LNCAP (cell line): Measurements from ENCODE around the gene TMEM203.

Experiments used
- TF ChIP-seq, protein P1 (sequence below): fragments of 450-650 bp; IDR thresholded peaks from 2 replicates; pipeline ENCODE4 v1.5.1; 2017; ENCODE audit warnings: mild to moderate bottlenecking

The TMEM203 gene

DNA sequence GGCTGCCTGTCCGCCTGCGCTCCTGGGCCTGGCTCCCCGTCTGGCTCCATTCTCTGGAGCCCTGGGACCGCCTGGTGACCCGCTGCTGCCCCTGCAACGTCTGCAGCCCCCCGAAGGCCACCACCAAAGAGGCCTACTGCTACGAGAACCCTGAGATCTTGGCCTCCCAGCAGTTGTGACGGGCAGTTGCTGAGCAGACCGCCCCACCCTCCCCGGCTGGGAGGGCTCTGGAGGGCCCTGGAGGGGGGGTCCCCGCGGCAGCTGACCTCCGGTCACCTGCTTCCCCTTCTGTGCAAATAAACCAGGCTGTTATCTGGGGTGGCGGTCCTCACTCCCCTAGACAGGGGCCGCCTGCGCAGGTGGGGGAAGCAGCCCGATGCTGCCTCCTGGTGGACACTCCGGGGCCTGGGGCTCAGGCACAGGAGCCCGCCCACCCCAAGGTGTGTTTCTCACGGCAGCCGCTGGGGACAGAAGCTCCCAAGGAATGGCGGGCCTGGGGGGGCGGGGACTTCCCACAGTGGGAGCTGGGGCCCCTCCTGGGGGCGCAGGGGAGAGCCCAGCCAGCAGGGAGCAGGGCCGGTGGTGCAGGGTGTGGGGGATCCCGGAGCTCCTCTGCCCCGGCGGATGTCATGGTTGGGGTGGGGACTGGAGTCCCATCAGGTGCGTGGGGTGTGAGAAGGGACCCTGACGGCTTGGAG lies 30.9 kb upstream of the TMEM203 start:
- TF ChIP-seq, protein P1, sequence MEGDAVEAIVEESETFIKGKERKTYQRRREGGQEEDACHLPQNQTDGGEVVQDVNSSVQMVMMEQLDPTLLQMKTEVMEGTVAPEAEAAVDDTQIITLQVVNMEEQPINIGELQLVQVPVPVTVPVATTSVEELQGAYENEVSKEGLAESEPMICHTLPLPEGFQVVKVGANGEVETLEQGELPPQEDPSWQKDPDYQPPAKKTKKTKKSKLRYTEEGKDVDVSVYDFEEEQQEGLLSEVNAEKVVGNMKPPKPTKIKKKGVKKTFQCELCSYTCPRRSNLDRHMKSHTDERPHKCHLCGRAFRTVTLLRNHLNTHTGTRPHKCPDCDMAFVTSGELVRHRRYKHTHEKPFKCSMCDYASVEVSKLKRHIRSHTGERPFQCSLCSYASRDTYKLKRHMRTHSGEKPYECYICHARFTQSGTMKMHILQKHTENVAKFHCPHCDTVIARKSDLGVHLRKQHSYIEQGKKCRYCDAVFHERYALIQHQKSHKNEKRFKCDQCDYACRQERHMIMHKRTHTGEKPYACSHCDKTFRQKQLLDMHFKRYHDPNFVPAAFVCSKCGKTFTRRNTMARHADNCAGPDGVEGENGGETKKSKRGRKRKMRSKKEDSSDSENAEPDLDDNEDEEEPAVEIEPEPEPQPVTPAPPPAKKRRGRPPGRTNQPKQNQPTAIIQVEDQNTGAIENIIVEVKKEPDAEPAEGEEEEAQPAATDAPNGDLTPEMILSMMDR: peak; percentile 99

DNA sequence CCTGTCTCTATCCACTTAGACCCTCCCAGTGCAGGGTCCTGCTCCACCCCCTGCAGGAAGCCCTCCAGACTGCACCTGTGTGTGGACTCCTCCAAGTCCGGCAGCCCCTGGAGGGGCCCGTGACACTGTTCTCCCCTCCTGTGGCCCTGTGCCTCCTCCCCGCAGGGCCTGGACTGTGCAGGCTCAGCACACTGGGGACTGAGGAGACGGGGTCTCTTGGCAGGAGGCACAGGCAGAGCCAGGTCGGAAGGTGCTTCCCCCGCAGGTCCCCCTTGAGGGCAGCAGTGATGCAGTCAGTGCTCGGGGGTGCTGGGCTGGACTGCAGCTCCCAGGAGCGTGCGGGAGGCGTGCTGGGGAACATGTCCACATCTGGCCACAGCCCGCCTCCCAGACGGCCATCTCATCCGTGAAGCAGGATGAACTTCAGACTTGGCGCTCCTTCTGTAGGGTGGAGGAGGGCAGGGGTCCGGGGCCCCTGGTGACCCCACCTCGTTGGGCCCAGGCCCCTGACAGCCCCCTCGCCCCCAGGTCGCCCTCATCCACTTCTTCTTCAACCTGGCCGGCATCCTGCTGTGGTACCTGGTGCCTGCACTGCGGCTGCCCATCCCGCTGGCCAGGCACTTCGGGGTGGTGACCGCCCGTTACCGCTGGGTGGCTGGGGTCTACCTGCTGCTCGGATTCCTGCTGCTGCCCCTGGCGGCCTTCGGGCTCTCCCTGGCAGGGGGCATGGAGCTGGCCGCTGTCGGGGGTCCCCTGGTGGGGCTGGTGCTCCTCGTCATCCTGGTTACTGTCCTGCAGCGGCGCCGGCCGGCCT lies 30.2 kb upstream of the TMEM203 start:
- TF ChIP-seq, protein P1: no peak

DNA sequence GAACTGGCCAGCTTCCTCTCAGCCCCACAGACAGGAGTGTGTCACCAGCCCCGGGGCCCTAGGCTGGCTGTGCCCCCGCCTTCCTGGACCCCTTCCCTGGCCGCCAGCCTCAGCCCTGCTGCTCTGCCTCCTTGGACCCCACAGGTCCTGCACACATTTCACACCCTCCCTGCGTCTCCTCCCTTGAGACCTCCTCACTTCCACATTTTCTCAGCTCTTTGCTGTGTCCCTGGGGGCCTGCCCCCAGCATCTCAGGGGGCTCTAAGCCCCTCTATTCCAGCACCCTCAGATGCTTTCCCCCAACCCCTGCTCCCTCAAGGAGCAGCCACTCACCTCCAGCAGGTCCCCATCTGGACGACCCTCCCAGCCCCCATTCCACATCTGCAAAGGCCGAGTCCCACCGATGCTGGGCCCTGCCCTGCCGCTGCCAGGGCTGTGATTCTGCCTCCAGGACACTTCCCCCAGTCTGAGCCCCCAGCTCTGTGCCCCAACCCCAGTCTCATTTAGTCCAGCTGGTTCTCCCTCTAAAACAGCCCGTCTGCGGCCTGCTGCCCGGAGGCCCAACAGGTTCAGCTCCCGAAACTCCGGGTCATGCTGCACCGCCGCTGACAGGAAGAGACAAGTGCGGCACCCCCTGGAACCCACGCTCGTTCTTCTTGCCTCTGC lies 29.4 kb upstream of the TMEM203 start:
- TF ChIP-seq, protein P1: no peak

DNA sequence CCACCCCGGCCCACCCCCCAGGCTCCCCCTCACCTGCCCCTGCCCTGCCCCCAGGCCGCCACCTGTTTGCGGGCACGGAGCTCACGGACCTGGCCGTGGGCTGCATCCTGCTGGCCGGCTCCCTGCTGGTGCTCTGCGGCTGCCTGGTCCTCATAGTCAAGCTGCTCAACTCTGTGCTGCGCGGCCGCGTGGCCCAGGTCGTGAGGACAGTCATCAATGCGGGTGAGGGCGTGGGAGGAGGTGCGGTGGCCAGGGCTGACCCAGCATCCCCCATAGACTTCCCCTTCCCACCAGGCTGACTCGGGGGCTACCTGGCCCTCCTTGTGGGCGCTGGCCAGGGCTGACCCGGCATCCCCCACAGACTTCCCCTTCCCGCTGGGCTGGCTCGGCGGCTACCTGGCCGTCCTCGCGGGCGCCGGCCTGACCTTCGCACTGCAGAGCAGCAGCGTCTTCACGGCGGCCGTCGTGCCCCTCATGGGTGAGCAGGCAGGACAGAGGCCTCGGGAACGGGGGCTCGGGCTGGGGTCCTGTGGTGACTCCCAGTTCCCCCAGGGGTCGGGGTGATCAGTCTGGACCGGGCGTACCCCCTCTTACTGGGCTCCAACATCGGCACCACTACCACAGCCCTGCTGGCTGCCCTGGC lies 28.7 kb upstream of the TMEM203 start:
- TF ChIP-seq, protein P1: no peak

DNA sequence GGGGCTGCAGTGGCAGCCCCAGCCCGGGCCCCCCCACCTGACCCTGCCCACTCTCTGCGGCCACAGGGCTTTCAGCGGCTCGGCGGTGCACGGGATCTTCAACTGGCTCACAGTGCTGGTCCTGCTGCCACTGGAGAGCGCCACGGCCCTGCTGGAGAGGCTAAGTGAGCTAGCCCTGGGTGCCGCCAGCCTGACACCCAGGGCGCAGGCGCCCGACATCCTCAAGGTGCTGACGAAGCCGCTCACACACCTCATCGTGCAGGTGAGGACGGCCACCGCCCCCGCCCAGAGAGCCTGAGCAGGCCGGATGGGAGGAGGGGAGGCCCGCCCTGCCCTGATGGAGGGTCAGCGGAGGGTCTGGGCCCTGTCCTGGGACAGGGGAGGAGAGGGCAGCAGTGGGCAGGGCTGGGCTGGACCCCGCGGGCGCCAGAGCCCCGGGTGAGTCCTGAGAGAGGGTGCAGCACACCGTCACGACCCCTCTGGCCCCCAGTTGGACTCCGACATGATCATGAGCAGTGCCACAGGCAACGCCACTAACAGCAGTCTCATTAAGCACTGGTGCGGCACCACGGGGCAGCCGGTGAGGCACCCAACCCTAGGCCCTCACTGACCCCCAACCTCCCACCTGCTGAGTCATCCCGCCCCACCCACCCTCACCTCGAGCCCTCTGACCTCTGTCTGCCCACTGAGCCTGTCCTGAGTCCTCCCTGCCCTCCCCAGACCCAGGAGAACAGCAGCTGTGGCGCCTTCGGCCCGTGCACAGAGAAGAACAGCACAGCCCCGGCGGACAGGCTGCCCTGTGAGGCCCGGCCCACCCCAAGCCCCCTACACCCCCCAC lies 27.9 kb upstream of the TMEM203 start:
- TF ChIP-seq, protein P1: no peak

DNA sequence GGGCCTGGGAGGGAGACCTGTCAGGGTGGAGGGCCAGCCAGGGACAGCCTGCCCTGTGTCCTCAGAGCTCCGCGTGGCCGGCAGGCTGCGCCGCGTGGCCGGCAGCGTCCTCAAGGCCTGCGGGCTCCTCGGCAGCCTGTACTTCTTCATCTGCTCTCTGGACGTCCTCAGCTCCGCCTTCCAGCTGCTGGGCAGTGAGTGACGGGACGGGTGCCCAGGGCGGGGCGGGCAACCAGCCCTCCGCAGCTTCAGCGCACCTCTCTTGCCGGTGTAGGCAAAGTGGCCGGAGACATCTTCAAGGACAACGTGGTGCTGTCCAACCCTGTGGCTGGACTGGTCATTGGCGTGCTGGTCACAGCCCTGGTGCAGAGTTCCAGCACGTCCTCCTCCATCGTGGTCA lies 27.1 kb upstream of the TMEM203 start:
- TF ChIP-seq, protein P1: no peak
